Liver (tissue), 9 donors: ENCODE data around the gene KRT33B. TPM values are rescaled to one million over a fixed set of nuclear protein-coding genes. Genes with fewer than 3 reads are reported as not detected.

ENCODE experiments used
- DNase-seq: peaks from one replicate; pipeline ENCODE4 v3.0.0-alpha.2; 2017; ENCODE audit warnings: low spot score
- H3K27ac ChIP-seq, 2 donors: one replicate each; pipeline ENCODE4 v1.7.0; 2013; ENCODE audit warnings: inconsistent platforms in 2 of 2, low read length in 2 of 2, control low read depth in 1 of 2, low read depth in 1 of 2, mild to moderate bottlenecking in 1 of 2
- H3K27me3 ChIP-seq, 4 donors: one replicate each; pipeline versions ENCODE4 v1.6.1 to v1.7.0; 2013; ENCODE audit warnings: low read length in 3 of 4, inconsistent platforms in 1 of 4, mild to moderate bottlenecking in 1 of 4, moderate library complexity in 1 of 4; ENCODE audit not compliant: control insufficient read depth in 4 of 4, insufficient read depth in 4 of 4
- H3K36me3 ChIP-seq, 4 donors: one replicate each; pipeline versions ENCODE4 v1.6.1 to v1.7.0; 2013; ENCODE audit warnings: low read length in 3 of 4, mild to moderate bottlenecking in 3 of 4, low read depth in 1 of 4, moderate library complexity in 1 of 4; ENCODE audit not compliant: control insufficient read depth in 4 of 4, insufficient read depth in 3 of 4
- H3K4me1 ChIP-seq, 4 donors: one replicate each; pipeline versions ENCODE4 v1.6.1 to v1.7.0; 2013; ENCODE audit warnings: low read length in 3 of 4, mild to moderate bottlenecking in 3 of 4, moderate library complexity in 1 of 4; ENCODE audit not compliant: control insufficient read depth in 4 of 4, insufficient read depth in 4 of 4
- H3K4me3 ChIP-seq, 3 donors: one replicate each; pipeline versions ENCODE4 v1.6.1 to v1.7.0; 2013; ENCODE audit warnings: low read length in 3 of 3, control low read depth in 1 of 3, low read depth in 1 of 3, mild to moderate bottlenecking in 1 of 3
- H3K9ac ChIP-seq, 2 donors: one replicate each; pipeline ENCODE4 v1.7.0; 2013; ENCODE audit warnings: low read length in 2 of 2, mild to moderate bottlenecking in 2 of 2, moderate library complexity in 2 of 2, control low read depth in 1 of 2, low read depth in 1 of 2
- H3K9me3 ChIP-seq, 4 donors: one replicate each; pipeline versions ENCODE4 v1.6.1 to v1.7.0; 2013; ENCODE audit warnings: low read length in 3 of 4; ENCODE audit not compliant: control insufficient read depth in 4 of 4
- ATF3 ChIP-seq: IDR thresholded peaks from 2 replicates; pipeline ENCODE4 v1.6.1; 2016; ENCODE audit warnings: antibody characterized with exemption
- EGR1 ChIP-seq, 2 donors: IDR thresholded peaks; 2 replicates each; pipeline ENCODE4 v1.6.1; 2016 to 2018; ENCODE audit warnings: antibody characterized with exemption in 2 of 2, low read depth in 2 of 2
- FOXA2 ChIP-seq: IDR thresholded peaks from 2 replicates; pipeline ENCODE4 v1.6.1; 2016; ENCODE audit warnings: antibody characterized with exemption
- GABPA ChIP-seq, 2 donors: IDR thresholded peaks in 1 of 2; conservative IDR thresholded peaks in 1 of 2; 2 replicates each; pipeline ENCODE4 v1.6.1; 2016; ENCODE audit warnings: antibody characterized with exemption in 2 of 2, mild to moderate bottlenecking in 1 of 2, moderate library complexity in 1 of 2
- HNF4A ChIP-seq, 2 donors: conservative IDR thresholded peaks; 2 replicates each; pipeline ENCODE4 v1.6.1; 2016; ENCODE audit warnings: antibody characterized with exemption in 2 of 2, mild to moderate bottlenecking in 2 of 2
- HNF4G ChIP-seq: IDR thresholded peaks from 2 replicates; pipeline ENCODE4 v1.6.1; 2016; ENCODE audit warnings: antibody characterized with exemption
- JUND ChIP-seq, 2 donors: IDR thresholded peaks; 2 replicates each; pipeline ENCODE4 v1.6.1; 2016; ENCODE audit warnings: antibody characterized with exemption in 2 of 2
- MAX ChIP-seq: IDR thresholded peaks from 2 replicates; pipeline ENCODE4 v1.6.1; 2016; ENCODE audit warnings: antibody characterized with exemption
- NR2F2 ChIP-seq: IDR thresholded peaks from 2 replicates; pipeline ENCODE4 v1.6.1; 2016; ENCODE audit warnings: antibody characterized with exemption
- RAD21 ChIP-seq, 2 donors: IDR thresholded peaks; 2 replicates each; pipeline ENCODE4 v1.6.1; 2016; ENCODE audit warnings: antibody characterized with exemption in 2 of 2, mild to moderate bottlenecking in 2 of 2
- REST ChIP-seq: IDR thresholded peaks from 2 replicates; pipeline ENCODE4 v1.6.1; 2016; ENCODE audit warnings: antibody characterized with exemption, mild to moderate bottlenecking
- SP1 ChIP-seq: IDR thresholded peaks from 2 replicates; pipeline ENCODE4 v1.6.1; 2018; ENCODE audit warnings: antibody characterized with exemption, mild to moderate bottlenecking
- TAF1 ChIP-seq: conservative IDR thresholded peaks from 2 replicates; pipeline ENCODE4 v1.6.1; 2016; ENCODE audit warnings: antibody characterized with exemption, mild to moderate bottlenecking
- YY1 ChIP-seq: IDR thresholded peaks from 2 replicates; pipeline ENCODE4 v1.6.1; 2016; ENCODE audit warnings: antibody characterized with exemption, mild to moderate bottlenecking
- WGBS: extraction: QIAGEN DNeasy Blood & Tissue Kit; methylation state at CpG from one replicate; pipeline ENCODE4 v1.1.7; 2013; 5-methylcytosine and 5-hydroxymethylcytosine counted together
- polyA plus RNA-seq, 2 donors: library from polyadenylated mRNA; stranded (reverse) in 1 of 2; unstranded in 1 of 2; fragments of 200-250 nt in 1 of 2; fragments of >200 nt in 1 of 2; fragmentation: Nextera tagmentation in 1 of 2; extraction: Ambion mirVana in 1 of 2; gene quantifications; one replicate each; pipeline versions ENCODE4 v1.2.1 to v1.2.3, GENCODE V29; 2013 to 2015
- total RNA-seq, 2 donors: library from RNA; depleted of rRNA; stranded (reverse); fragments of >200 nt; gene quantifications; one replicate each; pipeline ENCODE4 v1.2.3, GENCODE V29; 2014
- TF ChIP-seq, protein P1 (sequence below): IDR thresholded peaks from 2 replicates; pipeline ENCODE4 v1.6.1; 2016; ENCODE audit warnings: antibody characterized with exemption
- TF ChIP-seq, protein P2 (sequence below): fragments of 150-350 bp; IDR thresholded peaks from 2 replicates; pipeline ENCODE4 v1.5.1; 2017; ENCODE audit warnings: improper control_type of control experiment, low read depth, low read length; ENCODE audit not compliant: missing input control
- donor health status: healthy.
- donor health status: healthy.
- donor health status: healthy.
- donor health status: healthy.
- donor health status: healthy.

The KRT33B gene
- total and polyA plus RNA-seq, 4 donors = not detected

GRCh38 chr17:41367426-41368075, 2.1 kb downstream of the KRT33B start:
- DNase-seq = no peak
- TF ChIP-seq GABPA (IDR thresholded peaks at IDR 0.05 in 1 of 2, conservative IDR thresholded peaks at IDR 0.05 in 1 of 2) (no peak), MAX (no peak), YY1 (no peak), JUND (IDR thresholded peaks at IDR 0.05) (no peak), FOXA2 (no peak), HNF4G (no peak), HNF4A (conservative IDR thresholded peaks at IDR 0.05) (no peak), RAD21 (IDR thresholded peaks at IDR 0.05) (no peak), EGR1 (IDR thresholded peaks at IDR 0.05; ENCODE audit: low read depth in 2 of 2) (no peak), REST (no peak), NR2F2 (no peak), TAF1 (no peak), ATF3 (no peak)
- TF ChIP-seq, protein P1, sequence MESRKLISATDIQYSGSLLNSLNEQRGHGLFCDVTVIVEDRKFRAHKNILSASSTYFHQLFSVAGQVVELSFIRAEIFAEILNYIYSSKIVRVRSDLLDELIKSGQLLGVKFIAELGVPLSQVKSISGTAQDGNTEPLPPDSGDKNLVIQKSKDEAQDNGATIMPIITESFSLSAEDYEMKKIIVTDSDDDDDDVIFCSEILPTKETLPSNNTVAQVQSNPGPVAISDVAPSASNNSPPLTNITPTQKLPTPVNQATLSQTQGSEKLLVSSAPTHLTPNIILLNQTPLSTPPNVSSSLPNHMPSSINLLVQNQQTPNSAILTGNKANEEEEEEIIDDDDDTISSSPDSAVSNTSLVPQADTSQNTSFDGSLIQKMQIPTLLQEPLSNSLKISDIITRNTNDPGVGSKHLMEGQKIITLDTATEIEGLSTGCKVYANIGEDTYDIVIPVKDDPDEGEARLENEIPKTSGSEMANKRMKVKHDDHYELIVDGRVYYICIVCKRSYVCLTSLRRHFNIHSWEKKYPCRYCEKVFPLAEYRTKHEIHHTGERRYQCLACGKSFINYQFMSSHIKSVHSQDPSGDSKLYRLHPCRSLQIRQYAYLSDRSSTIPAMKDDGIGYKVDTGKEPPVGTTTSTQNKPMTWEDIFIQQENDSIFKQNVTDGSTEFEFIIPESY = no peak
- TF ChIP-seq, protein P2, sequence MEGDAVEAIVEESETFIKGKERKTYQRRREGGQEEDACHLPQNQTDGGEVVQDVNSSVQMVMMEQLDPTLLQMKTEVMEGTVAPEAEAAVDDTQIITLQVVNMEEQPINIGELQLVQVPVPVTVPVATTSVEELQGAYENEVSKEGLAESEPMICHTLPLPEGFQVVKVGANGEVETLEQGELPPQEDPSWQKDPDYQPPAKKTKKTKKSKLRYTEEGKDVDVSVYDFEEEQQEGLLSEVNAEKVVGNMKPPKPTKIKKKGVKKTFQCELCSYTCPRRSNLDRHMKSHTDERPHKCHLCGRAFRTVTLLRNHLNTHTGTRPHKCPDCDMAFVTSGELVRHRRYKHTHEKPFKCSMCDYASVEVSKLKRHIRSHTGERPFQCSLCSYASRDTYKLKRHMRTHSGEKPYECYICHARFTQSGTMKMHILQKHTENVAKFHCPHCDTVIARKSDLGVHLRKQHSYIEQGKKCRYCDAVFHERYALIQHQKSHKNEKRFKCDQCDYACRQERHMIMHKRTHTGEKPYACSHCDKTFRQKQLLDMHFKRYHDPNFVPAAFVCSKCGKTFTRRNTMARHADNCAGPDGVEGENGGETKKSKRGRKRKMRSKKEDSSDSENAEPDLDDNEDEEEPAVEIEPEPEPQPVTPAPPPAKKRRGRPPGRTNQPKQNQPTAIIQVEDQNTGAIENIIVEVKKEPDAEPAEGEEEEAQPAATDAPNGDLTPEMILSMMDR = no peak
- H3K27me3 ChIP-seq = no peaks in the 10 kb centered on the region
- H3K9ac ChIP-seq = no peak overlapping the region
- no peak overlapping the region for H3K4me3 ChIP-seq
- H3K36me3 ChIP-seq = no peaks in the 10 kb centered on the region
- H3K27ac ChIP-seq = no peak overlapping the region
- no peaks in the 10 kb centered on the region for H3K9me3 ChIP-seq
- H3K4me1 ChIP-seq = no peaks in the 10 kb centered on the region
- 87% methylated on average over 10 of the region's 10 CpGs for WGBS

DNA sequence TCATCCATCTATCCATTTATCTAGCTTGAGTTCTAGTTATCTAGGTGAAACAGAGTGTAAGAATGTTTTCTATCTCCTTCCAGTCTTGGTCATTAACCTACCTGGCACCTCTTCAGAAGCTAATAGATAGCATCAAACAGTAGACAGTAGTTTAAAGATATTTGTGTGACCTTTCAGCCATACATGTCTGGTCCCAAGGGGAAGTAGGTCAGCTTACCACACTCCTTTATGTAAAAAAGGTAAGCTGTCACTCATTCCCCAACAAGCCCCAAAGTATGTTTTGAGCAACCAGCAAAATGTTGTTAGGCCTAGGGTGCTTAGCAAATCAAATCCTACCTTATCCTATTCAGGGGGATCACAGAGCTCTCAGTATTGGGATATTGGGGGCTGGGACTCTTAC, 3.5 kb downstream of the KRT33B start:
- H3K27me3 ChIP-seq = no peaks in the 10 kb centered on the region
- no peak overlapping the region for H3K9ac ChIP-seq
- TF ChIP-seq HNF4G (no peak), MAX (no peak), EGR1 (IDR thresholded peaks at IDR 0.05; ENCODE audit: low read depth in 2 of 2) (no peak), SP1 (no peak), ATF3 (no peak), FOXA2 (no peak)
- TF ChIP-seq, protein P1 = no peak
- H3K4me3 ChIP-seq = no peak overlapping the region
- H3K36me3 ChIP-seq = no peaks in the 10 kb centered on the region
- H3K4me1 ChIP-seq = no peaks in the 10 kb centered on the region
- no peak overlapping the region for H3K27ac ChIP-seq
- no peaks in the 10 kb centered on the region for H3K9me3 ChIP-seq
- DNase-seq = no peak
